Endothelial cell of umbilical vein (primary cell): ENCODE measurements around the gene SLC39A11. TPM values are rescaled to one million over a fixed set of nuclear protein-coding genes. Genes with fewer than 3 reads are reported as not detected.

Source experiments
- BruUV-seq: library from RNA; stranded (reverse); fragments of 400-500 nt; replicated peaks from 2 replicates; lab custom pipeline; 2021; lab: Mats Ljungman, UMichigan
- CTCF ChIA-PET: fragments of 300-600, 350-600 bp; sonication (Branson Sonifier 250); formaldehyde crosslinking; loops from one replicate; lab custom pipeline; 2021; ENCODE audit warnings: antibody characterized with exemption, inconsistent platforms; lab: Charles Lee
- POLR2A ChIA-PET: fragments of 300-600, 350-600 bp; sonication (Branson Sonifier 250); formaldehyde crosslinking; loops from one replicate; lab custom pipeline; 2021; ENCODE audit warnings: antibody characterized with exemption, inconsistent platforms; lab: Charles Lee
- DNase-seq: peaks from one replicate; pipeline ENCODE4 v3.0.0-alpha.2; 2011; ENCODE audit warnings: low read depth, low spot score
- FAIRE-seq: peaks from 2 replicates; lab custom pipeline; 2011; peaks lifted over from hg19 to GRCh38; lab: Jason Lieb, UNC
- H2AFZ ChIP-seq: 2 replicates; pipeline ENCODE4 v1.6.0; 2012; ENCODE audit warnings: low read depth, low read length, control low read depth, inconsistent platforms
- H3K27ac ChIP-seq: 2 replicates; pipeline ENCODE4 v1.5.1; 2011; ENCODE audit warnings: low read depth, mild to moderate bottlenecking, control low read depth, low read length, moderate library complexity; ENCODE audit not compliant: insufficient read depth
- H3K27me3 ChIP-seq, 2 experiments: 2 replicates each; pipeline versions ENCODE4 v1.6.0 to v1.6.1; 2011; ENCODE audit warnings: low read length in 2 of 2, mixed read lengths in 1 of 2; ENCODE audit not compliant: control insufficient read depth in 2 of 2, insufficient read depth in 2 of 2
- H3K36me3 ChIP-seq, 2 experiments: 2 replicates in 1 of 2; 3 replicates in 1 of 2; pipeline ENCODE4 v1.5.1; 2011; ENCODE audit warnings: low read length in 2 of 2, mild to moderate bottlenecking in 1 of 2, moderate library complexity in 1 of 2; ENCODE audit not compliant: control insufficient read depth in 2 of 2, insufficient read depth in 2 of 2; ENCODE audit errors: extremely low read depth in 1 of 2
- H3K4me1 ChIP-seq: 3 replicates; pipeline ENCODE4 v1.5.1; 2011; ENCODE audit warnings: mild to moderate bottlenecking, low read length; ENCODE audit not compliant: control insufficient read depth, insufficient read depth; ENCODE audit errors: extremely low read depth
- H3K4me2 ChIP-seq: 2 replicates; pipeline ENCODE4 v1.6.1; 2011; ENCODE audit warnings: low read length, control low read depth, mixed read lengths; ENCODE audit not compliant: insufficient read depth
- H3K4me3 ChIP-seq, 3 experiments: fragments of 200-600 bp in 1 of 3; sonication (generic), shearing (Covaris generic) in 1 of 3; replicated peaks in 1 of 3; 2 replicates each; pipeline ENCODE4 v1.5.1; 2011 to 2016; ENCODE audit warnings: control low read depth in 3 of 3, low read length in 3 of 3, mild to moderate bottlenecking in 2 of 3, inconsistent platforms in 1 of 3, low read depth in 1 of 3, moderate library complexity in 1 of 3; ENCODE audit not compliant: insufficient read depth in 1 of 3
- H3K79me2 ChIP-seq: 2 replicates; pipeline ENCODE4 v1.6.0; 2012; ENCODE audit warnings: low read length, inconsistent platforms; ENCODE audit not compliant: control insufficient read depth, insufficient read depth
- H3K9ac ChIP-seq: replicated peaks from 2 replicates; pipeline ENCODE3; 2011; ENCODE audit warnings: low read length, control low read depth; ENCODE audit not compliant: insufficient read depth; ENCODE audit errors: extremely low read depth
- H3K9me1 ChIP-seq: replicated peaks from 3 replicates; pipeline ENCODE4 v1.6.0; 2011; ENCODE audit warnings: mild to moderate bottlenecking, low read length; ENCODE audit not compliant: control insufficient read depth, insufficient read depth; ENCODE audit errors: extremely low read depth
- H3K9me3 ChIP-seq: replicated peaks from 2 replicates; pipeline ENCODE4 v1.5.1; 2012; ENCODE audit warnings: low read length, inconsistent platforms; ENCODE audit not compliant: control insufficient read depth, insufficient read depth
- H4K20me1 ChIP-seq: replicated peaks from 2 replicates; pipeline ENCODE3; 2011; ENCODE audit warnings: mild to moderate bottlenecking, low read length; ENCODE audit not compliant: control insufficient read depth, insufficient read depth; ENCODE audit errors: extremely low read depth
- CTCF ChIP-seq, 2 donors: IDR thresholded peaks; 1 replicate in 1 of 2; 2 replicates in 1 of 2; pipeline ENCODE4 v1.5.1; 2011; ENCODE audit warnings: low read length in 2 of 2, mild to moderate bottlenecking in 2 of 2, moderate library complexity in 2 of 2, control low read depth in 1 of 2, inconsistent platforms in 1 of 2, low read depth in 1 of 2; ENCODE audit not compliant: insufficient read depth in 1 of 2; ENCODE audit errors: extremely low read depth in 1 of 2
- EZH2 ChIP-seq: IDR thresholded peaks from 2 replicates; pipeline ENCODE4 v1.6.1; 2012; ENCODE audit warnings: borderline replicate concordance, low read depth, mild to moderate bottlenecking, moderate library complexity, low read length, inconsistent platforms; ENCODE audit not compliant: severe bottlenecking
- FOS ChIP-seq: IDR thresholded peaks from 2 replicates; pipeline ENCODE4 v1.6.1; 2011; ENCODE audit warnings: mild to moderate bottlenecking, low read length, moderate library complexity, borderline replicate concordance; ENCODE audit not compliant: insufficient read depth
- GATA2 ChIP-seq: IDR thresholded peaks from 2 replicates; pipeline ENCODE4 v1.7.0; 2011; ENCODE audit warnings: low read depth, mild to moderate bottlenecking, moderate library complexity, mixed read lengths, low read length; ENCODE audit not compliant: insufficient read length, insufficient read depth
- JUN ChIP-seq: IDR thresholded peaks from 2 replicates; pipeline ENCODE4 v1.6.1; 2011; ENCODE audit warnings: borderline replicate concordance, low read depth; ENCODE audit not compliant: insufficient read length, insufficient read depth
- MAX ChIP-seq: IDR thresholded peaks from 2 replicates; pipeline ENCODE4 v1.6.1; 2011; ENCODE audit not compliant: insufficient read depth, insufficient read length
- MYC ChIP-seq: IDR thresholded peaks from one replicate; pipeline ENCODE4 v1.6.1; 2011; ENCODE audit warnings: mild to moderate bottlenecking, low read depth, low read length
- POLR2A ChIP-seq: IDR thresholded peaks from 2 replicates; pipeline ENCODE4 v1.6.1; 2012; ENCODE audit warnings: low read depth, mild to moderate bottlenecking, control low read depth, low read length
- POLR2AphosphoS5 ChIP-seq: IDR thresholded peaks from 2 replicates; pipeline ENCODE4 v1.6.1; 2012; ENCODE audit warnings: low read depth, mild to moderate bottlenecking, control low read depth, low read length, moderate library complexity; ENCODE audit not compliant: insufficient read depth
- dilution Hi-C: fragments of 300-500 bp; cut with MboI; formaldehyde crosslinking; loops from one replicate; pipeline ENCODE4 v1.15.0; 2019; ENCODE audit warnings: low sequenced_read_pairs; ENCODE audit not compliant: extremely low pct_ligation_motif_present
- intact Hi-C: fragments of 100-400 bp; cut with micrococcal nuclease; formaldehyde crosslinking; loops from one replicate; pipeline ENCODE4 v1.10.0; 2022
- polyA plus RNA-seq, 4 experiments: library from polyadenylated mRNA; depleted of rRNA in 3 of 4; stranded (reverse) in 3 of 4; unstranded in 1 of 4; fragments of >200 nt; gene quantifications; 2 replicates each; pipeline versions ENCODE4 v1.2.1 to v1.2.3, GENCODE V29; 2011 to 2012; ENCODE audit warnings: missing spikeins in 1 of 4
- total RNA-seq: library from RNA; stranded (reverse); gene quantifications from 2 replicates; pipeline ENCODE4 v1.2.3, GENCODE V29; 2021

The SLC39A11 gene
- total and polyA plus RNA-seq, 2 donors (not counting 3 experiments of a cell fraction or from before 2014, with no cell fraction given): 8.1 to 11.9 TPM

- dilution Hi-C loops (no loop called here), intact Hi-C loops (no loop called here)
- Histone ChIP-seq H3K36me3 (no peaks in the 10 kb centered on the region), H3K9me1 (no peaks in the 10 kb centered on the region), H3K79me2 (no peaks in the 10 kb centered on the region), H3K27me3 (no peaks in the 10 kb centered on the region), H3K9me3 (no peaks in the 10 kb centered on the region), H3K4me2 (no peak overlapping the region), H3K4me3 (no peak overlapping the region), H3K27ac (no peak overlapping the region), H4K20me1 (no peaks in the 10 kb centered on the region), H2AFZ (no peak overlapping the region), H3K4me1 (no peaks in the 10 kb centered on the region), H3K9ac (no peak overlapping the region)
- no TSS peak for BruUV-seq
- ChIA-PET POLR2A (no interaction called here), CTCF (no interaction called here)
- TF ChIP-seq JUN: no peak
- no peak for TF ChIP-seq MYC
- TF ChIP-seq POLR2A: no peak
- no peak for TF ChIP-seq CTCF (IDR thresholded peaks at IDR 0.05; ENCODE audit: extremely low read depth in 1 of 2, insufficient read depth in 1 of 2, low read depth in 1 of 2, low read length in 2 of 2)
- no peak for TF ChIP-seq POLR2AphosphoS5
- no peak for TF ChIP-seq FOS
- TF ChIP-seq MAX: no peak
- no peak for TF ChIP-seq EZH2
- TF ChIP-seq GATA2: no peak
- DNase-seq (no peak), FAIRE-seq (no peak)
Observed at GRCh38 chr17:72765368-72766153, 326.9 kb downstream of the SLC39A11 start.
